ENCODE data around the gene TCEAL3. TPM values are rescaled to one million over a fixed set of nuclear protein-coding genes. Genes with fewer than 3 reads are reported as not detected.
A peak's percentile ranks its signal among the peaks of the same experiment; 100 is the strongest.

TCEAL3 gene
- total and polyA plus RNA-seq, 4 experiments from 2014 or later: 3.8 to 7.7 (median 6.2) TPM

GRCh38 chrX:103626855-103627254 is 19.1 kb downstream of the TCEAL3 start:
- Histone ChIP-seq H3K27me3 (ENCODE audit: insufficient read depth, low read length) (no peaks in the 10 kb centered on the region), H3K27ac (ENCODE audit: low read depth, low read length) (no peak overlapping the region), H3K4me3 (ENCODE audit: low read length in 2 of 2) (no peak overlapping the region), H3K4me1 (ENCODE audit: insufficient read depth, low read length) (peaks cover 12% of the 10 kb centered on the region), H3K36me3 (ENCODE audit: insufficient read depth, low read length) (no peaks in the 10 kb centered on the region), H3K9me3 (ENCODE audit: control insufficient read depth in 1 of 2, low read length in 2 of 2) (no peaks in the 10 kb centered on the region)
- Mint-ChIP-seq H3K4me1 (peaks cover 7 to 17% (median 14%) of the 10 kb centered on the region in 4 donors), H3K4me3 (peak overlapping the region in 1 of 8 donors; percentile 30), H3K27me3 (no peaks in the 10 kb centered on the region), H3K36me3 (peaks cover 0 to 3% of the 10 kb centered on the region in 2 donors), H3K9me3 (no peaks in the 10 kb centered on the region), H3K27ac (peak overlapping the region in 2 of 7 donors; percentile 37 to 44)
- intact Hi-C loops (cut with micrococcal nuclease): no loop called here
- DNase-seq: no peak
- POLR2A ChIA-PET (ENCODE audit: partially characterized antibody): no interaction called here
- CTCF ChIA-PET (ENCODE audit: partially characterized antibody): no interaction called here

GRCh38 chrX:103628386-103629317 is 20.9 kb downstream of the TCEAL3 start, which contains the start of gene TCEAL1:
TSS of gene TCEAL1 (plus strand) at chrX:103628975. CDS start at chrX:103629917, 942 bp downstream.
- Mint-ChIP-seq H3K4me3 (peak within 1 kb of the TSS; percentile 75 to 94 (median 84)), H3K27ac (peak within 1 kb of the TSS; percentile 41 to 95 (median 86)), H3K9me3 (no peaks in the 10 kb centered on the region), H3K4me1 (peaks cover 7 to 17% (median 14%) of the 10 kb centered on the region in 4 donors), H3K27me3 (no peaks in the 10 kb centered on the region), H3K36me3 (peaks cover 0 to 3% of the 10 kb centered on the region in 2 donors)
- H3K36me3 ChIP-seq (ENCODE audit: insufficient read depth, low read length): no peaks in the 10 kb centered on the region
- peak within 1 kb of the TSS; percentile 36 to 67 for H3K4me3 ChIP-seq (ENCODE audit: low read length in 2 of 2)
- H3K27me3 ChIP-seq (ENCODE audit: insufficient read depth, low read length): no peaks in the 10 kb centered on the region
- peak; percentile 15 to 47 (median 25) for DNase-seq
- no peaks in the 10 kb centered on the region for H3K9me3 ChIP-seq (ENCODE audit: control insufficient read depth in 1 of 2, low read length in 2 of 2)
- POLR2A ChIA-PET (ENCODE audit: partially characterized antibody): interaction anchor here (1.7 kb wide), 1 partner anchor 58 kb away, joined by 6 read pairs; no protein-coding TSS in a partner anchor
- H3K4me1 ChIP-seq (ENCODE audit: insufficient read depth, low read length): peaks cover 12% of the 10 kb centered on the region
- intact Hi-C loops (cut with micrococcal nuclease): loop anchor here (2.0 kb wide), 2 partner anchors 20 to 58 kb away; partner anchors contain the start of gene MORF4L2
- CTCF ChIA-PET (ENCODE audit: partially characterized antibody): no interaction called here
- peak within 1 kb of the TSS; percentile 64 for H3K27ac ChIP-seq (ENCODE audit: low read depth, low read length)

- no peaks in the 10 kb centered on the region for H3K36me3 ChIP-seq (ENCODE audit: insufficient read depth, low read length)
- peak; percentile 6 to 34 (median 10) for DNase-seq
- H3K27ac Mint-ChIP-seq: peak overlapping the region; percentile 41 to 95 (median 86)
- peaks cover 12% of the 10 kb centered on the region for H3K4me1 ChIP-seq (ENCODE audit: insufficient read depth, low read length)
- POLR2A ChIA-PET (ENCODE audit: partially characterized antibody): interaction anchor here (1.7 kb wide), 1 partner anchor 57 kb away, joined by 6 read pairs; no protein-coding TSS in a partner anchor
- no peaks in the 10 kb centered on the region for H3K27me3 ChIP-seq (ENCODE audit: insufficient read depth, low read length)
- CTCF ChIA-PET (ENCODE audit: partially characterized antibody): no interaction called here
- H3K36me3 Mint-ChIP-seq: peaks cover 0 to 3% of the 10 kb centered on the region in 2 donors
- H3K27me3 Mint-ChIP-seq: no peaks in the 10 kb centered on the region
- peak overlapping the region; percentile 64 for H3K27ac ChIP-seq (ENCODE audit: low read depth, low read length)
- peaks cover 7 to 17% (median 13%) of the 10 kb centered on the region in 4 donors for H3K4me1 Mint-ChIP-seq
- peak overlapping the region; percentile 36 to 67 for H3K4me3 ChIP-seq (ENCODE audit: low read length in 2 of 2)
- H3K9me3 ChIP-seq (ENCODE audit: control insufficient read depth in 1 of 2, low read length in 2 of 2): no peaks in the 10 kb centered on the region
- intact Hi-C loops (cut with micrococcal nuclease): loop anchor here (2.0 kb wide), 2 partner anchors 21 to 57 kb away; partner anchors contain the start of gene MORF4L2
- H3K9me3 Mint-ChIP-seq: no peaks in the 10 kb centered on the region
- peak overlapping the region; percentile 75 to 94 (median 84) for H3K4me3 Mint-ChIP-seq
Measured at GRCh38 chrX:103629318-103630170, 21.8 kb downstream of the TCEAL3 start.

GRCh38 chrX:103630171-103630511 is 22.4 kb downstream of the TCEAL3 start:
- DNase-seq: no peak
- peaks cover 0 to 1% of the 10 kb centered on the region in 2 donors for H3K27me3 Mint-ChIP-seq
- H3K27ac Mint-ChIP-seq: peak overlapping the region in 3 of 7 donors; percentile 1 to 95 (median 72)
- POLR2A ChIA-PET (ENCODE audit: partially characterized antibody): interaction anchor here (1.7 kb wide), 1 partner anchor 57 kb away, joined by 6 read pairs; no protein-coding TSS in a partner anchor
- peaks cover 12% of the 10 kb centered on the region for H3K4me1 ChIP-seq (ENCODE audit: insufficient read depth, low read length)
- H3K36me3 Mint-ChIP-seq: peaks cover 0 to 3% of the 10 kb centered on the region in 2 donors
- no peaks in the 10 kb centered on the region for H3K9me3 ChIP-seq (ENCODE audit: control insufficient read depth in 1 of 2, low read length in 2 of 2)
- H3K36me3 ChIP-seq (ENCODE audit: insufficient read depth, low read length): no peaks in the 10 kb centered on the region
- CTCF ChIA-PET (ENCODE audit: partially characterized antibody): no interaction called here
- peak overlapping the region; percentile 75 to 94 (median 84) for H3K4me3 Mint-ChIP-seq
- peak overlapping the region; percentile 64 for H3K27ac ChIP-seq (ENCODE audit: low read depth, low read length)
- peak overlapping the region in 1 of 2 donors; percentile 67 for H3K4me3 ChIP-seq (ENCODE audit: low read length in 2 of 2)
- intact Hi-C loops (cut with micrococcal nuclease): no loop called here
- H3K4me1 Mint-ChIP-seq: peaks cover 7 to 17% (median 12%) of the 10 kb centered on the region in 4 donors
- no peaks in the 10 kb centered on the region for H3K9me3 Mint-ChIP-seq
- H3K27me3 ChIP-seq (ENCODE audit: insufficient read depth, low read length): no peaks in the 10 kb centered on the region

GRCh38 chrX:103631145-103631544 is 23.4 kb downstream of the TCEAL3 start:
- Histone ChIP-seq H3K36me3 (ENCODE audit: insufficient read depth, low read length) (no peaks in the 10 kb centered on the region), H3K4me3 (ENCODE audit: low read length in 2 of 2) (no peak overlapping the region), H3K4me1 (ENCODE audit: insufficient read depth, low read length) (peaks cover 12% of the 10 kb centered on the region), H3K27me3 (ENCODE audit: insufficient read depth, low read length) (no peaks in the 10 kb centered on the region), H3K27ac (ENCODE audit: low read depth, low read length) (no peak overlapping the region), H3K9me3 (ENCODE audit: control insufficient read depth in 1 of 2, low read length in 2 of 2) (no peaks in the 10 kb centered on the region)
- H3K9me3 Mint-ChIP-seq: no peaks in the 10 kb centered on the region
- POLR2A ChIA-PET (ENCODE audit: partially characterized antibody): no interaction called here
- CTCF ChIA-PET (ENCODE audit: partially characterized antibody): no interaction called here
- intact Hi-C loops (cut with micrococcal nuclease): no loop called here
- no peak for DNase-seq
- H3K27me3 Mint-ChIP-seq: peaks cover 0 to 1% of the 10 kb centered on the region in 2 donors
- H3K36me3 Mint-ChIP-seq: peaks cover 0 to 3% of the 10 kb centered on the region in 2 donors
- H3K4me1 Mint-ChIP-seq: peaks cover 7 to 17% (median 12%) of the 10 kb centered on the region in 4 donors
- no peak overlapping the region for H3K27ac Mint-ChIP-seq
- H3K4me3 Mint-ChIP-seq: no peak overlapping the region

GRCh38 chrX:103635436-103635835 is 27.7 kb downstream of the TCEAL3 start:
- Histone ChIP-seq H3K27ac (ENCODE audit: low read depth, low read length) (no peak overlapping the region), H3K36me3 (ENCODE audit: insufficient read depth, low read length) (no peaks in the 10 kb centered on the region), H3K27me3 (ENCODE audit: insufficient read depth, low read length) (no peaks in the 10 kb centered on the region), H3K4me1 (ENCODE audit: insufficient read depth, low read length) (no peaks in the 10 kb centered on the region), H3K4me3 (ENCODE audit: low read length in 2 of 2) (no peak overlapping the region), H3K9me3 (ENCODE audit: control insufficient read depth in 1 of 2, low read length in 2 of 2) (no peaks in the 10 kb centered on the region)
- DNase-seq: no peak
- intact Hi-C loops (cut with micrococcal nuclease): no loop called here
- CTCF ChIA-PET (ENCODE audit: partially characterized antibody): no interaction called here
- no peaks in the 10 kb centered on the region for H3K9me3 Mint-ChIP-seq
- H3K4me3 Mint-ChIP-seq: no peak overlapping the region
- H3K27me3 Mint-ChIP-seq: peaks cover 0 to 1% of the 10 kb centered on the region in 2 donors
- H3K27ac Mint-ChIP-seq: no peak overlapping the region
- no peaks in the 10 kb centered on the region for H3K36me3 Mint-ChIP-seq
- no peaks in the 10 kb centered on the region for H3K4me1 Mint-ChIP-seq
- POLR2A ChIA-PET (ENCODE audit: partially characterized antibody): no interaction called here
